Measurements from ENCODE around the gene GSAP.

GRCh38 chr7:77388055-77388641, 28.0 kb downstream of the GSAP start:
- no peak for TF ChIP-seq EP300 (IDR thresholded peaks at IDR 0.05)
- no peak for TF ChIP-seq CTCF (IDR thresholded peaks at IDR 0.05)
- TF ChIP-seq POLR2AphosphoS5 (IDR thresholded peaks at IDR 0.05) = no peak

Measured in esophagus muscularis mucosa (tissue), 4 donors.